Natural killer cell treated with Interleukin-12 subunit alpha and Interleukin-12 subunit beta and Interleukin-15 and Interleukin-18, amount 100 ng/mL, for 72 hours (primary cell): ENCODE measurements around the gene GNLY. TPM values are rescaled to one million over a fixed set of nuclear protein-coding genes. Genes with fewer than 3 reads are reported as not detected.
"Not testable (repeated sequence)": the region's sequence is repeated elsewhere in the genome, so short reads cannot be mapped to it uniquely, and the experiment has no call there.

Source experiments
- ATAC-seq, 2 donors: fragments of 150-1000 bp; cut with Tn5 transposase in 1 of 2; sonication (Bioruptor Pico), chemical (Tn5 transposase) in 1 of 2; 2 replicates each; pipeline ENCODE4 v1.10.0; 2021
- DNase-seq: peaks from one replicate; pipeline ENCODE4 v3.0.0; 2022; ENCODE audit warnings: low spot score
- H3K27ac Mint-ChIP-seq, 2 donors: 1 replicate in 1 of 2; 2 replicates in 1 of 2; pipeline ENCODE4 v1.8.0; 2022; ENCODE audit warnings: mixed read lengths in 2 of 2, mild to moderate bottlenecking in 1 of 2, moderate library complexity in 1 of 2
- H3K27me3 Mint-ChIP-seq, 2 donors: 1 replicate in 1 of 2; 2 replicates in 1 of 2; pipeline ENCODE4 v1.8.0; 2022; ENCODE audit warnings: mixed read lengths in 2 of 2
- H3K36me3 Mint-ChIP-seq: one replicate; pipeline ENCODE4 v1.8.0; 2022; ENCODE audit warnings: mixed read lengths
- H3K4me1 Mint-ChIP-seq, 2 donors: 1 replicate in 1 of 2; 2 replicates in 1 of 2; pipeline ENCODE4 v1.8.0; 2022; ENCODE audit warnings: low read depth in 2 of 2, mixed read lengths in 2 of 2, mild to moderate bottlenecking in 1 of 2
- H3K4me3 Mint-ChIP-seq: one replicate; pipeline ENCODE4 v1.8.0; 2022; ENCODE audit warnings: mixed read lengths
- H3K9me3 Mint-ChIP-seq: 2 replicates; pipeline ENCODE4 v1.8.0; 2022; ENCODE audit warnings: mixed read lengths
- total RNA-seq, 2 donors: library from RNA; stranded (reverse); gene quantifications; one replicate each; pipeline ENCODE4 v1.2.3, GENCODE V29; 2022

GNLY gene
- total RNA-seq, result 100 to 1,000 TPM; 599 to 903 TPM

GRCh38 chr2:85694052-85695025, at the start of gene GNLY:
TSS of gene GNLY (plus strand) at chr2:85694358. CDS start at chr2:85694419, 61 bp downstream.
- Mint-ChIP-seq H3K27ac (peak within 1 kb of the TSS; percentile 84 to 99), H3K36me3 (peaks cover 19% of the 10 kb centered on the region), H3K9me3 (no peaks in the 10 kb centered on the region), H3K4me1 (peaks cover 78 to 80% of the 10 kb centered on the region in 2 donors), H3K27me3 (no peaks in the 10 kb centered on the region), H3K4me3 (peak within 1 kb of the TSS; percentile 94)
- peak; percentile 74 for DNase-seq
- peak; percentile 72 to 75 for ATAC-seq

- H3K4me1 Mint-ChIP-seq, result peaks cover 5 to 11% of the 10 kb centered on the region in 2 donors
- no peaks in the 10 kb centered on the region for H3K27me3 Mint-ChIP-seq
- H3K36me3 Mint-ChIP-seq, result peaks cover 50% of the 10 kb centered on the region
- no peak overlapping the region for H3K27ac Mint-ChIP-seq
- no peak overlapping the region for H3K4me3 Mint-ChIP-seq
- H3K9me3 Mint-ChIP-seq, result no peaks in the 10 kb centered on the region
- ATAC-seq (no peak), DNase-seq (no peak)
Observed at GRCh38 chr2:85644909-85645308, 49.2 kb upstream of the GNLY start.

GRCh38 chr2:85646166-85646565, 48.0 kb upstream of the GNLY start:
- H3K9me3 Mint-ChIP-seq, result no peaks in the 10 kb centered on the region
- H3K4me3 Mint-ChIP-seq, result no peak overlapping the region
- ATAC-seq (no peak), DNase-seq (no peak)
- peaks cover 45% of the 10 kb centered on the region for H3K36me3 Mint-ChIP-seq
- no peaks in the 10 kb centered on the region for H3K27me3 Mint-ChIP-seq
- H3K4me1 Mint-ChIP-seq, result peaks cover 5 to 11% of the 10 kb centered on the region in 2 donors
- no peak overlapping the region for H3K27ac Mint-ChIP-seq

- DNase-seq, result no peak
- H3K27ac Mint-ChIP-seq, result peak overlapping the region in 1 of 2 donors; percentile 4
- no peak for ATAC-seq
- no peak overlapping the region for H3K4me3 Mint-ChIP-seq
- no peaks in the 10 kb centered on the region for H3K27me3 Mint-ChIP-seq
- H3K9me3 Mint-ChIP-seq, result no peaks in the 10 kb centered on the region
- H3K36me3 Mint-ChIP-seq, result peaks cover 32% of the 10 kb centered on the region
- peaks cover 4 to 5% of the 10 kb centered on the region in 2 donors for H3K4me1 Mint-ChIP-seq
Observed at GRCh38 chr2:85647823-85648526, 46.2 kb upstream of the GNLY start.

- Mint-ChIP-seq H3K9me3 (no peaks in the 10 kb centered on the region), H3K36me3 (peaks cover 37% of the 10 kb centered on the region), H3K4me1 (peaks cover 4 to 5% of the 10 kb centered on the region in 2 donors), H3K27ac (peak overlapping the region in 1 of 2 donors; percentile 4), H3K27me3 (no peaks in the 10 kb centered on the region), H3K4me3 (no peak overlapping the region)
- no peak for DNase-seq
- no peak for ATAC-seq
Observed at GRCh38 chr2:85648619-85649018, 45.5 kb upstream of the GNLY start.

- H3K36me3 Mint-ChIP-seq, result peaks cover 41% of the 10 kb centered on the region
- ATAC-seq, result no peak
- H3K27me3 Mint-ChIP-seq, result no peaks in the 10 kb centered on the region
- H3K4me1 Mint-ChIP-seq, result peaks cover 4 to 5% of the 10 kb centered on the region in 2 donors
- H3K9me3 Mint-ChIP-seq, result no peaks in the 10 kb centered on the region
- peak overlapping the region in 1 of 2 donors; percentile 4 for H3K27ac Mint-ChIP-seq
- no peak for DNase-seq
- H3K4me3 Mint-ChIP-seq, result no peak overlapping the region
Observed at GRCh38 chr2:85649201-85650190, 44.7 kb upstream of the GNLY start.

GRCh38 chr2:85650456-85650855, 43.7 kb upstream of the GNLY start:
- peaks cover 41% of the 10 kb centered on the region for H3K36me3 Mint-ChIP-seq

GRCh38 chr2:85651097-85651496, 43.1 kb upstream of the GNLY start:
- Mint-ChIP-seq H3K36me3 (peaks cover 36% of the 10 kb centered on the region), H3K4me1 (peaks cover 4 to 8% of the 10 kb centered on the region in 2 donors), H3K9me3 (no peaks in the 10 kb centered on the region), H3K27ac (no peak overlapping the region), H3K27me3 (no peaks in the 10 kb centered on the region), H3K4me3 (no peak overlapping the region)
- ATAC-seq (no peak), DNase-seq (no peak)

More at GRCh38 chr2:85650456-85650855, 43.7 kb upstream of the GNLY start:
- Mint-ChIP-seq H3K27ac (no peak overlapping the region), H3K27me3 (no peaks in the 10 kb centered on the region), H3K9me3 (no peaks in the 10 kb centered on the region), H3K4me3 (no peak overlapping the region), H3K4me1 (peaks cover 4 to 5% of the 10 kb centered on the region in 2 donors)
- DNase-seq (no peak), ATAC-seq (no peak)

GRCh38 chr2:85652056-85652455, 42.1 kb upstream of the GNLY start:
- H3K9me3 Mint-ChIP-seq, result no peaks in the 10 kb centered on the region
- peaks cover 36% of the 10 kb centered on the region for H3K36me3 Mint-ChIP-seq
- H3K4me1 Mint-ChIP-seq, result peaks cover 4 to 10% of the 10 kb centered on the region in 2 donors
- H3K27ac Mint-ChIP-seq, result peak overlapping the region in 1 of 2 donors; percentile 21
- ATAC-seq, result no peak
- H3K27me3 Mint-ChIP-seq, result no peaks in the 10 kb centered on the region
- no peak for DNase-seq
- no peak overlapping the region for H3K4me3 Mint-ChIP-seq

- no peaks in the 10 kb centered on the region for H3K27me3 Mint-ChIP-seq
- H3K27ac Mint-ChIP-seq, result no peak overlapping the region
- no peak for DNase-seq
- peak in 1 of 2 donors; percentile 54 for ATAC-seq
- H3K36me3 Mint-ChIP-seq, result peaks cover 23% of the 10 kb centered on the region
- no peak overlapping the region for H3K4me3 Mint-ChIP-seq
- H3K4me1 Mint-ChIP-seq, result peaks cover 2 to 9% of the 10 kb centered on the region in 2 donors
- H3K9me3 Mint-ChIP-seq, result no peaks in the 10 kb centered on the region
Observed at GRCh38 chr2:85653996-85654395, 40.2 kb upstream of the GNLY start.

GRCh38 chr2:85655961-85656417, 38.2 kb upstream of the GNLY start:
- H3K36me3 Mint-ChIP-seq, result peaks cover 13% of the 10 kb centered on the region
- no peak overlapping the region for H3K4me3 Mint-ChIP-seq
- no peak for ATAC-seq
- H3K9me3 Mint-ChIP-seq, result no peaks in the 10 kb centered on the region
- H3K27me3 Mint-ChIP-seq, result no peaks in the 10 kb centered on the region
- peaks cover 6 to 13% of the 10 kb centered on the region in 2 donors for H3K4me1 Mint-ChIP-seq
- H3K27ac Mint-ChIP-seq, result no peak overlapping the region
- no peak for DNase-seq

GRCh38 chr2:85656468-85656867, 37.7 kb upstream of the GNLY start:
- ATAC-seq (no peak), DNase-seq (no peak)
- Mint-ChIP-seq H3K27me3 (no peaks in the 10 kb centered on the region), H3K27ac (no peak overlapping the region), H3K9me3 (no peaks in the 10 kb centered on the region), H3K4me1 (peaks cover 6 to 13% of the 10 kb centered on the region in 2 donors), H3K4me3 (no peak overlapping the region), H3K36me3 (peaks cover 13% of the 10 kb centered on the region)

GRCh38 chr2:85657399-85657798, 36.8 kb upstream of the GNLY start:
- peaks cover 6 to 13% of the 10 kb centered on the region in 2 donors for H3K4me1 Mint-ChIP-seq

More at GRCh38 chr2:85657399-85657798, 36.8 kb upstream of the GNLY start:
- H3K27ac Mint-ChIP-seq, H3K4me3 Mint-ChIP-seq, ATAC-seq, DNase-seq, H3K9me3 Mint-ChIP-seq, H3K27me3 Mint-ChIP-seq: not testable (repeated sequence)
- peaks cover 13% of the 10 kb centered on the region for H3K36me3 Mint-ChIP-seq
